Activated CD8-positive, alpha-beta memory T cell treated with anti-CD3 and anti-CD28 coated beads, Interleukin-2, amount 50 U/mL, for 1 hour (primary cell): ENCODE data around the gene CERS6.
"Not testable (repeated sequence)": the region's sequence is repeated elsewhere in the genome, so short reads cannot be mapped to it uniquely, and the experiment has no call there.

Experiments used
- DNase-seq: peaks from one replicate; pipeline ENCODE4 v3.0.0-alpha.2; 2020; ENCODE audit errors: extremely low read depth

Gene CERS6

GRCh38 chr2:168496906-168497305 is 40.8 kb downstream of the CERS6 start:
- DNase-seq = no peak

DNA sequence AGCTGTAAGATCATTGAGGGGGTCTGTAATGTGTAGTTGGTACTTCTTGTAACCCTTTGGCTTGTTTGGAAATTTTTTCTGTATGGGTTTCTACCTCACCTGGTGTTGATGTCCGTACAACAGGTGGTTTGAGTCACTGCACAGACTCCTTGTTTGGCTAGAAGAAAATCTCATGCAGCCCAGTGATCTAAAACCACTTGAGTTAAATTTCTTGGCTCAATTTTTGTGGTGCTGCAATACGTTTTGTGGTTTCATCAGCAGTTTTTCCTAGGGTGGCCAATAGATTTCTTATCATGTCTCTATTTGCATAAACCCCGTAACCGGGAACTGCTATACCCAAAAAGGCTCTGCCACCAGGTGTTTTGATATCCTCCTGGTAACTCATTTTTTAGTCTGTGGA is 43.4 kb downstream of the CERS6 start:
- no peak for DNase-seq

- DNase-seq = no peak
Measured at GRCh38 chr2:168500516-168500915, 44.4 kb downstream of the CERS6 start.

DNA sequence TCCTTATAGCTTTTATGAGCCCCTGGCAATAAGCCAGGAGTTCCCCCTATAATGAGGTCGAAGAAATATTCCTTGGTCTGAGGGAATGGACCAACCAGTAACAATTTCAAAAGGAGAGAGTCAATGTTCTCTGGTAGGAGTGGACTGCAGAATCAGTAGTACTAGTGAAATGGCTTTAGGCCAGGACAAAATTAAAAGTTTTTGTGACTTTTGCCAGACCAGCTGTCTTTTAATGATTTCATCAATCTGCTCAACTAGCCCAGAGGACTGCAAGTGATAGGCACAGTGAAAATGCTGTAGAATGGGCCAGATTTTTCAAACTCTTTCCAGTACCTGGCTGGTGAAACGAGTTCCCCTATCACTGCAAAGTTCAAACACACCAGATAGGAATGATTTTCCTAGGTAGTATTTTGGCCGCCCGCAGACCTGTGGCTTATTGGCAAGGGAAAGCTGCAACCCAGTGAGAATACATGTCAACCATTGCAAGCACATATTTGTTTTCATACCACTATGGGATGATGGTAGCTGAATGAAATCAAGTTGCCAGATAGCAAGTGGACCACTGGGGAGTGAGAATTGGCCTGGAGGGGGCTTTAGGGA is 45.5 kb downstream of the CERS6 start:
- no peak for DNase-seq

- not testable (repeated sequence) for DNase-seq
Measured at GRCh38 chr2:168502852-168503251, 46.8 kb downstream of the CERS6 start.

DNA sequence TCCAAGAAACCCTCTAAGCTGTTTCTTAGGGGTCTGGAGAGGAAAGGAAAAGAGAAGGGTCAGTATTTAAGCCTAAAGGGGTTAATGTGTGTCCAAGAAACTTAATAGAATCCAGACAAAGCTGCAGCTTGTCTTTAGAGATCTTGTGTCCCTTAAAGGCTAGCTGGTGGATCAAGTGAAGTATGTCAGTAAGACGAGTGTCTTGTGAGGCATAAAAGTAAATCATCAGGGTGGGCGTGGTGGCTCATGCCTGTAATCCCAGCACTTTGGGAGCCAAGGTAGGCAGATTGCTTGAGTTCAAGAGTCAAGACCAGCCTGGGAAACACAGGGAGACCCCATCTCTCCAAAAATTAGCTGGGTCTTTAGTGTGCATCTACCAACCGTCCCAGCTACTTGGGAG is 47.8 kb downstream of the CERS6 start:
- no peak for DNase-seq

DNA sequence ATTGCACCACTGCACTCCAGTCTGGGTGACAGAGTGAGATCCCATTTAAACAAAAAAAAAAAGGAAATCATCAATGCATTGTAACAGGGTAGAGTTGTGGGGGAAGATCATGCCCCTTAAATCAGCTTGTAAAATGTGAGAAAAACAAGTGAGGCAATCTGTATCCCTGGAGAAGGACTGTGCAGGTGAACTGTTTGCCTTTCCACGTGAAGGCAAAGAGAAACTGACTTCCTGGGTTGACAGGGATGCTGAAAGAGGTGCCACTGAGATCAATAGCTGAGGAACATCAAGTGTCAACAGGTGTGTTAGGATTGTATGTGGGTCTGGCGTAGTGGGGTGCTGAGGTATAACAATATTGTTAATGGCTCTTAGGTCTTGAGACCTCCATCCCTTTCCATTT is 48.3 kb downstream of the CERS6 start:
- no peak for DNase-seq

GRCh38 chr2:168510125-168510756 is 54.2 kb downstream of the CERS6 start:
- no peak for DNase-seq

GRCh38 chr2:168514692-168515091 is 58.6 kb downstream of the CERS6 start:
- no peak for DNase-seq

DNA sequence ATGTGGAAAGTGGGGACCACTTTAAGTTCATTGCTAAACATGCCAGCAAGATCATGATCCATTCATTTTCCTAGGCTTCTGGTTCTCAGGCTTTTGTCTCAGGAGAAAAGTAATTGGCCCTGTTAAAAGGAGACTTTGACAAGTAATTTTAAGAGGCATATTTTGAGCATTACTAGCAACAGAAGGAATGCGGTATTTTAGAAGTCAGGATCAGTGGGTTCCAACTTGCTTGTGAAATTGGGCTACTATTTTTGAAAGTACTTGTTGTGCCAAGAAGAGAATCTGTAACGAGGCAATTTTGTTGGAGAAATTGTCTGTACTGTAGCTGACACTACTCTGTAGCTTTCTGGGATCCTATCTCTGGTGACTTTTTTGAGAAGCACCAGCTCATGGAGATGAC is 59.4 kb downstream of the CERS6 start:
- no peak for DNase-seq

DNA sequence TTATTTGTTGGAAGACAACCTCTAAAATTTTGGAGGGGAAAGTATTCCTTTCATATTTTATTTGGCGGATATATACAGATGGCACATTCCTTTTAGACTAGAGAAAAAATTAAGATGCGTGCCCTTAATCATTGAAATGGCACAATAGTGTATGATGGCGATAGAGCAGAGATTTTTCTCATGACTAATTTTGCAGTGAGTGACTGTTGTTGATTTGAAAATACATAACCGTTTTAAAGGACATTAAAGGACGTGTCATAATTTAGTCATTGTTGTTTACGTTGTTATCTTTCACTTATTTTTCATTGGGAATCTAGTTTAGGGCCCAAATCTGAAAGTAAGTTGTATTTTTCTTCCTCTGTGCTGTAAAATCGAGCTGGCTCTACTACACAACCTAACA is 61.7 kb downstream of the CERS6 start:
- no peak for DNase-seq

DNA sequence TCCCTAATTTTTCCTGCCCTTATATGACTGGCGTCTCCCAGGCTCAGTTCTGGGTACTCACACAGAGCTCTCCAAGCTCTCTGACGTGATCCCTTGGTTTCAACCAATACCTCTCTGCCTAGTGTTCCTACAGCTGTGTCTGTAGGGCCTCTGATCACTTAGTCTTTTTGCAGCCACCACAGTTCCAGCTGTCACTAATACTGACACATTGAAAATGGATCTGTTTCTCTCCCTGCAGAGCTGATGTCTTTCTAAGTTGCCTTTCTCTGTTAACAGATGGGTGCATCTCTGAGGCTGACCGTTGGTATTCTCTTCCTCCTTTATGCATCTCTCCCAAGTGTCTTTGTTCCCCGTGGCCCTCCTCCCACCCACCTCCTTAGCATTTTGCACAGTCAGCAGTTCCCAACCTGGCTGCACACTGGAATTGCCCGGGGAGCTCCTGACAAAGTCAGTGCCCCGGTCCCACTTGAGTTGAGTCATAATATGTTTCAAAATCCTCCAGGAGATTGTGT is 62.5 kb downstream of the CERS6 start:
- no peak for DNase-seq

GRCh38 chr2:168519534-168520308 is 63.6 kb downstream of the CERS6 start:
- DNase-seq = no peak

GRCh38 chr2:168521053-168521741 is 65.1 kb downstream of the CERS6 start:
- DNase-seq = no peak

- DNase-seq = no peak
Measured at GRCh38 chr2:168522446-168522845, 66.4 kb downstream of the CERS6 start.

GRCh38 chr2:168524005-168524404 is 67.9 kb downstream of the CERS6 start:
- no peak for DNase-seq

DNA sequence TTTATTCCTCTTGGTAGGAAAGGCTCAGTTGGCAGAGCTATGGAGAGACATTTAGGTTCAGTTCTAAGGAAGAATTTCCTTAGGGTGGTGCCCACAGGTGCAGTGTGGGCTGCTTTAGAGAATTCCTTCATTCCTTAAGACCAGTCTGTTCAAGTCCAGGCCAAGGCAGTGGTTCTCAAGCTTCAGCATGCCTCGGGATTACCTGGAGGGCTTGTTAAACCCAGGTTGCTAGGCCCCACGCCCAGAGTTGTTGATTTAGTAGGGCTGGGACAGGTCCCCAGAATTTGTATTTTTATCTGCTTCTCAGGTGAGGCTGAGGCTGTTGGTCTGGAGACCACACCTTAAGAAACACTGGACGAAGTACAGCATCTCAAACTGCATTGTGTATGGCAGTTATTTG is 68.9 kb downstream of the CERS6 start:
- DNase-seq = no peak

GRCh38 chr2:168525716-168526446 is 69.8 kb downstream of the CERS6 start:
- DNase-seq = no peak

DNA sequence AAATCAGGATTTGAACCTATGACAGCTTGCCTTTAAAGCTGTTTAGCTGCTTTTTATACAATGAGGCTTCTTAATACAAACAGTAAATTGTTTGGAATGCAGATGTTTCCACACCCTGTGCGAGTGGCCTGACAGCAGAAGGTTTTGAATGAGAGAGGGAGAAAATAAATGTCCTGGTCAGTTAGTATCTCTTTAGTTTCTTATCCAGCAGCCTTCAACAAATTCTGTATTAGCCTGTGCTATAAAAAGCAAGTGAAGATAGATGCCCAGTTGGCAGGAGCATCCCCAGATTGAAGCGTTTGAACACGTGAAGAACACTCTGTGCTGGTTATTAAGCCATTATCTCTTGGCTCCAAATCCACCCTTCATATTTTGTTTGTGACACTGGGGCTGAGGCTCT is 70.6 kb downstream of the CERS6 start:
- DNase-seq = no peak

DNA sequence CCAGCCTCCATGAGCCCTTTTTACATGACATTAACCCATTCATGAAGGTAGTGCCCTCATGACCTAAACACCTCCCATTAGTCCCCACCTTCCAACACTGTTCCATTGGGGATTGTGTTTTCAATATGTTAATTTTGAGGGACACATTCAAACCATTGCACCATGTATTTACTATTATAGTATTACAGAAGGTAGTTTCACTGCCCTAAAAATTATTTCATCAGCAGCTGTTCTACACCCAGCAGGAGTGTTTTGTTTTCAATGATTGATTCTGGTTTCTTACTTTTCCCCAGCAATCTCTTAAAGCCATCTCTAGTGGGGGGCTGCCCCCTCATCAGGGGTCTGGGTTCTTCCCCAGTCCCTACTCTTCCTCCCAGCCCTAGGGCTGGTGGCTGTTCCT is 71.9 kb downstream of the CERS6 start:
- DNase-seq = no peak

GRCh38 chr2:168528469-168528868 is 72.4 kb downstream of the CERS6 start:
- DNase-seq = no peak
